SK-N-SH (cell line): ENCODE measurements around the gene BRSK1. TPM values are rescaled to one million over a fixed set of nuclear protein-coding genes. Genes with fewer than 3 reads are reported as not detected.

Experiments
- CTCF ChIA-PET: fragments of 300-600, 350-600 bp; formaldehyde crosslinking; extraction: SDS; loops from one replicate; lab custom pipeline; 2021; lab: Yijun Ruan, JAX
- POLR2A ChIA-PET: fragments of 350-600 bp; sonication (Branson Sonifier 250); formaldehyde crosslinking; extraction: SDS; loops from one replicate; lab custom pipeline; 2020; ENCODE audit warnings: antibody characterized with exemption, inconsistent platforms; lab: Yijun Ruan, JAX
- DNase-seq: peaks from one replicate; pipeline ENCODE4 v3.0.0; 2012
- H2AFZ ChIP-seq: fragments of 200-600 bp; sonication (generic); 2 replicates; pipeline ENCODE4 v1.8.1; 2016; ENCODE audit warnings: antibody characterized with exemption, mild to moderate bottlenecking, low read depth
- H3F3A ChIP-seq: fragments of 200-600 bp; sonication (generic); replicated peaks from 2 replicates; pipeline ENCODE3; 2016; ENCODE audit warnings: antibody characterized with exemption, mild to moderate bottlenecking; ENCODE audit not compliant: insufficient read depth
- H3K27ac ChIP-seq, 2 experiments: fragments of 200-500 bp in 1 of 2; fragments of 200-600 bp in 1 of 2; sonication (Bioruptor generic) in 1 of 2; sonication (generic), shearing (Covaris generic) in 1 of 2; 2 replicates each; pipeline versions ENCODE4 v1.5.1 to v1.6.1; 2014 to 2016; ENCODE audit warnings: low read depth in 2 of 2, inconsistent platforms in 1 of 2, low read length in 1 of 2, mild to moderate bottlenecking in 1 of 2, mixed read lengths in 1 of 2
- H3K27me3 ChIP-seq: fragments of 200-600 bp; sonication (generic), shearing (Covaris generic); 2 replicates; pipeline ENCODE4 v1.6.1; 2016; ENCODE audit warnings: mixed run types; ENCODE audit not compliant: insufficient read depth
- H3K36me3 ChIP-seq, 2 experiments: fragments of 200-500 bp in 1 of 2; fragments of 200-600 bp in 1 of 2; sonication (Bioruptor generic) in 1 of 2; sonication (generic) in 1 of 2; replicated peaks in 1 of 2; 2 replicates each; pipeline versions ENCODE3 to v1.5.1; 2014 to 2016; ENCODE audit warnings: low read length in 1 of 2, mild to moderate bottlenecking in 1 of 2; ENCODE audit not compliant: insufficient read depth in 2 of 2, control insufficient read depth in 1 of 2
- H3K4me1 ChIP-seq, 2 experiments: fragments of 200-500 bp in 1 of 2; fragments of 200-600 bp in 1 of 2; sonication (Bioruptor generic) in 1 of 2; sonication (generic), shearing (Covaris generic) in 1 of 2; 2 replicates each; pipeline versions ENCODE4 v1.5.1 to v1.6.1; 2014 to 2016; ENCODE audit warnings: low read depth in 1 of 2, low read length in 1 of 2, mixed run types in 1 of 2; ENCODE audit not compliant: insufficient read depth in 2 of 2, control insufficient read depth in 1 of 2
- H3K4me2 ChIP-seq: fragments of 200-600 bp; sonication (generic), shearing (Covaris generic); 2 replicates; pipeline ENCODE4 v1.6.1; 2017; ENCODE audit warnings: mixed run types
- H3K4me3 ChIP-seq, 2 experiments: fragments of 200-500 bp in 1 of 2; fragments of 200-600 bp in 1 of 2; sonication (Bioruptor generic) in 1 of 2; sonication (generic), shearing (Covaris generic) in 1 of 2; 2 replicates each; pipeline versions ENCODE4 v1.5.1 to v1.8.1; 2014 to 2016; ENCODE audit warnings: low read depth in 2 of 2, inconsistent platforms in 1 of 2, low read length in 1 of 2, mild to moderate bottlenecking in 1 of 2, mixed read lengths in 1 of 2, moderate library complexity in 1 of 2
- H3K79me2 ChIP-seq: fragments of 200-600 bp; sonication (generic); 2 replicates; pipeline ENCODE4 v1.8.1; 2017; ENCODE audit warnings: mild to moderate bottlenecking; ENCODE audit not compliant: insufficient read depth
- H3K9ac ChIP-seq: fragments of 200-600 bp; sonication (generic); 2 replicates; pipeline ENCODE4 v1.6.1; 2017; ENCODE audit warnings: mixed run types
- H3K9me2 ChIP-seq: fragments of 200-600 bp; sonication (generic); 2 replicates; pipeline ENCODE4 v1.6.1; 2017; ENCODE audit warnings: mixed run types
- H3K9me3 ChIP-seq: fragments of 200-600 bp; sonication (generic); 2 replicates; pipeline ENCODE4 v1.6.1; 2017; ENCODE audit warnings: mixed run types, mild to moderate bottlenecking, moderate library complexity
- H4K20me1 ChIP-seq: fragments of 200-600 bp; sonication (generic); 2 replicates; pipeline ENCODE4 v1.6.1; 2017; ENCODE audit warnings: mild to moderate bottlenecking, mixed run types; ENCODE audit not compliant: insufficient read depth
- ELF1 ChIP-seq: IDR thresholded peaks from 2 replicates; pipeline ENCODE4 v1.4.0; 2012
- EP300 ChIP-seq, 2 experiments: IDR thresholded peaks; 2 replicates each; pipeline versions ENCODE4 v1.4.0 to v1.6.1; 2012; ENCODE audit warnings: borderline replicate concordance in 1 of 2, low read depth in 1 of 2, low read length in 1 of 2
- EZH2phosphoT487 ChIP-seq: fragments of 200-600 bp; sonication (generic); IDR thresholded peaks from 2 replicates; pipeline ENCODE4 v1.6.1; 2017; ENCODE audit warnings: low read depth, mixed run types, mild to moderate bottlenecking, antibody characterized with exemption, moderate library complexity, borderline replicate concordance
- FOSL2 ChIP-seq: IDR thresholded peaks from 2 replicates; pipeline ENCODE4 v1.4.0; 2012; ENCODE audit warnings: low read depth, mild to moderate bottlenecking, moderate library complexity, borderline replicate concordance
- FOXJ3 ChIP-seq: sonication (generic); formaldehyde crosslinking; IDR thresholded peaks from 2 replicates; pipeline ENCODE4 v1.5.1; 2020; ENCODE audit warnings: mild to moderate bottlenecking, missing genetic modification reagents
- GABPA ChIP-seq: IDR thresholded peaks from 2 replicates; pipeline ENCODE4 v1.4.0; 2012; ENCODE audit warnings: low read depth, mild to moderate bottlenecking
- GATA2 ChIP-seq: sonication (generic); formaldehyde crosslinking; IDR thresholded peaks from 2 replicates; pipeline ENCODE4 v1.5.0; 2020; ENCODE audit warnings: mild to moderate bottlenecking, missing genetic modification reagents
- JUND ChIP-seq: IDR thresholded peaks from 2 replicates; pipeline ENCODE4 v1.4.0; 2012
- MXI1 ChIP-seq: IDR thresholded peaks from 2 replicates; pipeline ENCODE4 v1.6.1; 2012; ENCODE audit warnings: mild to moderate bottlenecking, low read depth, low read length, improper control_type of control experiment
- NFIC ChIP-seq: IDR thresholded peaks from 2 replicates; pipeline ENCODE4 v1.4.0; 2012; ENCODE audit warnings: borderline replicate concordance
- RCOR1 ChIP-seq: fragments of 150-350 bp; IDR thresholded peaks from 2 replicates; pipeline ENCODE4 v1.6.1; 2017; ENCODE audit warnings: antibody characterized with exemption, low read length
- RFX5 ChIP-seq: IDR thresholded peaks from 2 replicates; pipeline ENCODE4 v1.6.1; 2012; ENCODE audit warnings: mild to moderate bottlenecking, improper control_type of control experiment, low read length
- RXRA ChIP-seq: IDR thresholded peaks from 2 replicates; pipeline ENCODE4 v1.4.0; 2012; ENCODE audit warnings: low read depth, mild to moderate bottlenecking, borderline replicate concordance
- TAF1 ChIP-seq: IDR thresholded peaks from 2 replicates; pipeline ENCODE4 v1.6.1; 2012; ENCODE audit warnings: low read depth, mild to moderate bottlenecking, low read length, moderate library complexity, borderline replicate concordance
- TCF12 ChIP-seq: IDR thresholded peaks from 2 replicates; pipeline ENCODE4 v1.4.0; 2012
- TEAD4 ChIP-seq: IDR thresholded peaks from 2 replicates; pipeline ENCODE4 v1.4.0; 2012; ENCODE audit warnings: mild to moderate bottlenecking, borderline replicate concordance; ENCODE audit not compliant: insufficient read depth
- USF2 ChIP-seq: fragments of 150-350 bp; IDR thresholded peaks from 2 replicates; pipeline ENCODE4 v1.6.1; 2017; ENCODE audit warnings: antibody characterized with exemption, low read length, low read depth, borderline replicate concordance
- ZBTB33 ChIP-seq: IDR thresholded peaks from 2 replicates; pipeline ENCODE4 v1.4.0; 2012; ENCODE audit warnings: low read depth, borderline replicate concordance
- WGBS: methylation state at CpG from one replicate; pipeline ENCODE4 v1.1.6; 2017; ENCODE audit warnings: low lambda C conversion rate; 5-methylcytosine and 5-hydroxymethylcytosine counted together
- polyA plus RNA-seq, 3 experiments: library from polyadenylated mRNA; depleted of rRNA; stranded (reverse); fragments of >200 nt; gene quantifications; 2 replicates each; pipeline ENCODE4 v1.2.3, GENCODE V29; 2012
- TF ChIP-seq, protein P1 (sequence below): IDR thresholded peaks from 2 replicates; pipeline ENCODE4 v1.4.0; 2012; ENCODE audit warnings: low read depth, borderline replicate concordance
- TF ChIP-seq, protein P2 (sequence below): fragments of 200-600 bp; sonication (generic); IDR thresholded peaks from 2 replicates; pipeline ENCODE4 v1.6.1; 2017; ENCODE audit warnings: antibody characterized with exemption, mild to moderate bottlenecking, moderate library complexity

The BRSK1 gene
- polyA plus RNA-seq, 1 of the 3 experiments (the other 2 are of a cell fraction): 49.7 TPM

GRCh38 chr19:55358493-55358892 lies 74.7 kb downstream of the BRSK1 start:
- no peaks in the 10 kb centered on the region for H3K79me2 ChIP-seq
- H3K4me1 ChIP-seq: peaks cover 0 to 13% of the 10 kb centered on the region in 2 experiments; a peak in 1 of 4 replicates
- no peak overlapping the region for H3K4me2 ChIP-seq
- H3K27me3 ChIP-seq: peaks cover 23% of the 10 kb centered on the region
- POLR2A ChIA-PET: interaction anchor here (0.9 kb wide), 1 partner anchor 19 kb away, joined by 6 read pairs; no protein-coding TSS in a partner anchor
- H3K9me3 ChIP-seq: no peaks in the 10 kb centered on the region
- H3F3A ChIP-seq: peaks cover 9% of the 10 kb centered on the region
- 97% methylated on average over 9 of the region's 19 CpGs for WGBS
- H3K36me3 ChIP-seq: no peaks in the 10 kb centered on the region
- DNase-seq: no peak
- no peaks in the 10 kb centered on the region for H4K20me1 ChIP-seq
- H3K27ac ChIP-seq: no peak overlapping the region
- H3K9me2 ChIP-seq: no peaks in the 10 kb centered on the region
- CTCF ChIA-PET: interaction anchor here (1.6 kb wide), 1 partner anchor 57 kb away, joined by 3 read pairs; no protein-coding TSS in a partner anchor
- TF ChIP-seq JUND (no peak), ELF1 (no peak), FOXJ3 (CRISPR knock-in tag) (no peak), GATA2 (CRISPR knock-in tag) (no peak), RFX5 (no peak), NFIC (no peak), GABPA (no peak), RCOR1 (no peak), EP300 (IDR thresholded peaks at IDR 0.05; ENCODE audit: borderline replicate concordance in 1 of 2, low read depth in 1 of 2, low read length in 1 of 2) (no peak), USF2 (no peak)
- TF ChIP-seq, protein P1, sequence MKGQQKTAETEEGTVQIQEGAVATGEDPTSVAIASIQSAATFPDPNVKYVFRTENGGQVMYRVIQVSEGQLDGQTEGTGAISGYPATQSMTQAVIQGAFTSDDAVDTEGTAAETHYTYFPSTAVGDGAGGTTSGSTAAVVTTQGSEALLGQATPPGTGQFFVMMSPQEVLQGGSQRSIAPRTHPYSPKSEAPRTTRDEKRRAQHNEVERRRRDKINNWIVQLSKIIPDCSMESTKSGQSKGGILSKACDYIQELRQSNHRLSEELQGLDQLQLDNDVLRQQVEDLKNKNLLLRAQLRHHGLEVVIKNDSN: no peak
- no peak overlapping the region for H3K9ac ChIP-seq
- H2AFZ ChIP-seq: no peak overlapping the region
- no peak overlapping the region for H3K4me3 ChIP-seq

DNA sequence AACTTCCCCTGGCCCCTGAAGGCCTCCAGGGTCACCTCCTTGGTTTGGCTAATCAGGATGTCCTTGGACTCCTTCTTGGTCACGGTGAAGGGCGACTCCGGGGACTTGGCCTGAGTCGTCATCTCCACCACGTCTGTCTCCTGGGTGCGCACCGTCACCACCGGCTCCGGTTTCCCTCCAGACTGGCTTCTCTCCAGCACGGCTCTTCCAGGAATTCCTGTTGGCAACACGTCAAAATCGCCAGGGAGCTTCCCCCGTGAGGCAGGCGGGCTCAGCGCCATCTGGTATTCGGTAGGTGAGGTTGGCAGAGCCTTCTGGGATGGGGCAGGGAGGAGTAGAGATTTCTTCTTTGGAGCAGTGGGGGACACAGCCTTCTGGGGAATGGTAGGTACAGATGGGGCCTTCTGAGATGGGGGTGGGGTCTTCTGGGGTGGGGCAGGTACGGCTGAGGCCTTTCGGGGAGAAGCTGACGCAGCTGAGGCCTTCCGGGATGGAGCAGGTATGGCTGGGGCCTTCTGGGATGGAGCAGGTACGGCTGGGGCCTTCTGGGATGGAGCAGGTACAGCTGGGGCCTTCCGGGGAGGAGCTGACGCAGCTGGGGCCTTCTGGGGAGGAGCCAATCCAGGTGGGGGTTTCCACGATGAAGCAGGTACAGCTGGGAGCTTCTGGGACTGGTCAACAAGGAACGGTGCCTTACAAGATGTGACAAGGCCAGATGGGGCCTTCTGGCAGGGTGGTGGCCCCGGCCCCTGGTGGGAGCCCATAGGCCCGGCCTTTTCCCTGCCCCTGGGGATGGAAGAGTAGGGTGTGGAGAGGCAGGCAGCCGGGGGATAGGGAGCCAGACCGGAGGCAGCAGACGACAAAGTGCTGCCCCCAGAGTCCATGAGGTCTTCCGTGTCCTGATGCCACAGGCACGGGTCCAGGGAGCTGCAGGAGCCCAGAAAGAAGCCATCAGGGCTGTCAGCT lies 75.4 kb downstream of the BRSK1 start:
- Histone ChIP-seq H2AFZ (no peak overlapping the region), H3K27ac (no peak overlapping the region), H3F3A (peaks cover 9% of the 10 kb centered on the region), H3K4me1 (peaks cover 0 to 10% of the 10 kb centered on the region in 2 experiments; a peak in 1 of 4 replicates), H3K9me2 (no peaks in the 10 kb centered on the region), H3K27me3 (peaks cover 19% of the 10 kb centered on the region), H3K4me3 (no peak overlapping the region), H3K9ac (no peak overlapping the region), H4K20me1 (no peaks in the 10 kb centered on the region), H3K36me3 (no peaks in the 10 kb centered on the region), H3K9me3 (no peaks in the 10 kb centered on the region), H3K4me2 (no peak overlapping the region), H3K79me2 (no peaks in the 10 kb centered on the region)
- CTCF ChIA-PET: interaction anchor here (1.1 to 1.6 kb wide), 2 partner anchors 10 to 57 kb away, joined by 3 read pairs; no protein-coding TSS in a partner anchor
- 83% methylated on average over 22 of the region's 32 CpGs for WGBS
- POLR2A ChIA-PET: interaction anchor here (1.0 kb wide), 1 partner anchor 41 kb away, joined by 3 read pairs; no protein-coding TSS in a partner anchor
- no peak for DNase-seq
- TF ChIP-seq FOSL2 (no peak), RXRA (no peak), EZH2phosphoT487 (no peak), TEAD4 (no peak), USF2 (no peak), TAF1 (no peak), MXI1 (no peak), ZBTB33 (no peak), TCF12 (no peak)
- TF ChIP-seq, protein P2, sequence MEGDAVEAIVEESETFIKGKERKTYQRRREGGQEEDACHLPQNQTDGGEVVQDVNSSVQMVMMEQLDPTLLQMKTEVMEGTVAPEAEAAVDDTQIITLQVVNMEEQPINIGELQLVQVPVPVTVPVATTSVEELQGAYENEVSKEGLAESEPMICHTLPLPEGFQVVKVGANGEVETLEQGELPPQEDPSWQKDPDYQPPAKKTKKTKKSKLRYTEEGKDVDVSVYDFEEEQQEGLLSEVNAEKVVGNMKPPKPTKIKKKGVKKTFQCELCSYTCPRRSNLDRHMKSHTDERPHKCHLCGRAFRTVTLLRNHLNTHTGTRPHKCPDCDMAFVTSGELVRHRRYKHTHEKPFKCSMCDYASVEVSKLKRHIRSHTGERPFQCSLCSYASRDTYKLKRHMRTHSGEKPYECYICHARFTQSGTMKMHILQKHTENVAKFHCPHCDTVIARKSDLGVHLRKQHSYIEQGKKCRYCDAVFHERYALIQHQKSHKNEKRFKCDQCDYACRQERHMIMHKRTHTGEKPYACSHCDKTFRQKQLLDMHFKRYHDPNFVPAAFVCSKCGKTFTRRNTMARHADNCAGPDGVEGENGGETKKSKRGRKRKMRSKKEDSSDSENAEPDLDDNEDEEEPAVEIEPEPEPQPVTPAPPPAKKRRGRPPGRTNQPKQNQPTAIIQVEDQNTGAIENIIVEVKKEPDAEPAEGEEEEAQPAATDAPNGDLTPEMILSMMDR: no peak
